Measurements from ENCODE around the gene APOH. TPM values are rescaled to one million over a fixed set of nuclear protein-coding genes. Genes with fewer than 3 reads are reported as not detected.

Gene APOH
- total and polyA plus RNA-seq, 9 of the 15 experiments (the other 6 are each of a cell fraction or from before 2014, with no cell fraction given): 1.1 TPM; not detected in 8

- POLR2A ChIA-PET: no interaction called here
- no peak for TF ChIP-seq MECOM (CRISPR knock-in tag; IDR thresholded peaks at IDR 0.05)
- TF ChIP-seq NFIX (CRISPR knock-in tag; IDR thresholded peaks at IDR 0.05; ENCODE audit: low read depth): peak; percentile 50
- TF ChIP-seq ZNF282 (CRISPR knock-in tag; IDR thresholded peaks at IDR 0.05): no peak
- TF ChIP-seq NFIC (IDR thresholded peaks at IDR 0.05): peak; percentile 77
- TF ChIP-seq ZBTB17 (CRISPR knock-in tag; IDR thresholded peaks at IDR 0.05): no peak
- no peak overlapping the region for H3K9ac ChIP-seq (ENCODE audit: insufficient read depth in 1 of 2, low read depth in 2 of 2, low read length in 2 of 2)
- intact Hi-C loops (cut with micrococcal nuclease): no loop called here
- no peak for FAIRE-seq
- H3K79me2 ChIP-seq (ENCODE audit: control insufficient read depth, insufficient read depth, low read length): no peaks in the 10 kb centered on the region
- no peaks in the 10 kb centered on the region for H3K9me1 ChIP-seq (ENCODE audit: control insufficient read depth, insufficient read depth, low read length)
- H3K9me3 ChIP-seq (replicated peaks; ENCODE audit: control insufficient read depth, insufficient read depth, low read depth, low read length): no peaks in the 10 kb centered on the region
- no peaks in the 10 kb centered on the region for H3K27me3 ChIP-seq (ENCODE audit: control insufficient read depth in 2 of 2, insufficient read depth in 2 of 2, low read length in 2 of 2)
- ATAC-seq: no peak
- H3K4me3 ChIP-seq: no peak overlapping the region
- WGBS (ENCODE audit: insufficient coverage, low coverage, missing lambda C conversion rate): 0% methylated on average over 1 of the region's 1 CpG
- BruUV-seq (replicated peaks): no TSS peak
- no peak overlapping the region for H2AFZ ChIP-seq (ENCODE audit: low read depth, low read length)
- no peak overlapping the region for H3K27ac ChIP-seq (ENCODE audit: extremely low read depth, low read depth, low read length)
- H3K4me2 ChIP-seq (ENCODE audit: insufficient read depth, low read length): no peak overlapping the region
- H3K36me3 ChIP-seq (ENCODE audit: control insufficient read depth, insufficient read depth, low read length): no peaks in the 10 kb centered on the region
- H4K20me1 ChIP-seq (replicated peaks; ENCODE audit: control insufficient read depth, insufficient read depth, low read length): no peaks in the 10 kb centered on the region
- in situ Hi-C loops (cut with MboI): no loop called here
- no peak for DNase-seq (ENCODE audit: extremely low read depth in 1 of 4, low spot score in 3 of 4)
- CTCF ChIA-PET (ENCODE audit: low intra/inter-chr PET ratio): no interaction called here
- H3K4me1 ChIP-seq (replicated peaks in 1 of 2; ENCODE audit: control insufficient read depth in 2 of 2, insufficient read depth in 2 of 2, low read length in 2 of 2): no peaks in the 10 kb centered on the region
Measured at GRCh38 chr17:66175892-66176291, 53.3 kb downstream of the APOH start.

GRCh38 chr17:66172691-66173223, 56.5 kb downstream of the APOH start:
- Histone ChIP-seq H3K36me3 (ENCODE audit: control insufficient read depth, insufficient read depth, low read length) (no peaks in the 10 kb centered on the region), H3K27ac (ENCODE audit: extremely low read depth, low read depth, low read length) (no peak overlapping the region), H3K4me3 (no peak overlapping the region), H3K4me1 (replicated peaks in 1 of 2; ENCODE audit: control insufficient read depth in 2 of 2, insufficient read depth in 2 of 2, low read length in 2 of 2) (no peaks in the 10 kb centered on the region), H3K4me2 (ENCODE audit: insufficient read depth, low read length) (no peak overlapping the region), H3K9me3 (replicated peaks; ENCODE audit: control insufficient read depth, insufficient read depth, low read depth, low read length) (no peaks in the 10 kb centered on the region), H2AFZ (ENCODE audit: low read depth, low read length) (no peak overlapping the region), H4K20me1 (replicated peaks; ENCODE audit: control insufficient read depth, insufficient read depth, low read length) (no peaks in the 10 kb centered on the region), H3K9ac (ENCODE audit: insufficient read depth in 1 of 2, low read depth in 2 of 2, low read length in 2 of 2) (no peak overlapping the region), H3K79me2 (ENCODE audit: control insufficient read depth, insufficient read depth, low read length) (no peaks in the 10 kb centered on the region), H3K27me3 (ENCODE audit: control insufficient read depth in 2 of 2, insufficient read depth in 2 of 2, low read length in 2 of 2) (0 out of 5 replicates have a peak, but pooled peaks cover 0 to 3% of the 10 kb centered on the region in 2 experiments), H3K9me1 (ENCODE audit: control insufficient read depth, insufficient read depth, low read length) (no peaks in the 10 kb centered on the region)
- in situ Hi-C loops (cut with MboI) (no loop called here), intact Hi-C loops (cut with micrococcal nuclease) (no loop called here)
- POLR2A ChIA-PET: interaction anchor here (0.7 kb wide), 1 partner anchor 878 kb away, joined by 3 read pairs; no protein-coding TSS in a partner anchor
- WGBS (ENCODE audit: insufficient coverage, low coverage, missing lambda C conversion rate): 0% methylated on average over 2 of the region's 2 CpGs
- CTCF ChIA-PET (ENCODE audit: low intra/inter-chr PET ratio): no interaction called here
- DNase-seq (ENCODE audit: extremely low read depth in 1 of 4, low spot score in 3 of 4) (no peak), ATAC-seq (no peak), FAIRE-seq (peak; percentile 6)
- no TSS peak for BruUV-seq (replicated peaks)
- TF ChIP-seq PBX2 (CRISPR knock-in tag; IDR thresholded peaks at IDR 0.05; ENCODE audit: low read depth) (no peak), PBX2 (tag; conservative IDR thresholded peaks at IDR 0.05; ENCODE audit: low read depth) (0 out of 2 replicates have a peak, but pooled peaks have one; percentile 15), NKRF (IDR thresholded peaks at IDR 0.05; ENCODE audit: borderline replicate concordance) (no peak), FOXA3 (CRISPR knock-in tag; conservative IDR thresholded peaks at IDR 0.05 in 1 of 2, IDR thresholded peaks at IDR 0.05 in 1 of 2) (no peak), TFE3 (CRISPR knock-in tag; IDR thresholded peaks at IDR 0.05) (no peak)

Measured in K562 (cell line).